Renal cortex interstitium (tissue), 11 donors: Measurements from ENCODE around the gene MUSK. TPM values are rescaled to one million over a fixed set of nuclear protein-coding genes. Genes with fewer than 3 reads are reported as not detected.
"Not testable (repeated sequence)": the region's sequence is repeated elsewhere in the genome, so short reads cannot be mapped to it uniquely, and the experiment has no call there.

Experiments used
- DNase-seq, 11 donors: peaks; one replicate each; pipeline ENCODE4 v3.0.0-alpha.2; 2013; ENCODE audit warnings: low read depth in 9 of 11, low spot score in 4 of 11; ENCODE audit errors: extremely low read depth in 1 of 11
- polyA plus RNA-seq, 3 donors: library from polyadenylated mRNA; unstranded; fragments of 120-200 nt; gene quantifications; one replicate each; pipeline ENCODE4 v1.2.1, GENCODE V29; 2013; ENCODE audit not compliant: insufficient read length in 3 of 3

The MUSK gene
- polyA plus RNA-seq, 3 donors = 0.04 to 0.12 TPM; not detected in 1

DNA sequence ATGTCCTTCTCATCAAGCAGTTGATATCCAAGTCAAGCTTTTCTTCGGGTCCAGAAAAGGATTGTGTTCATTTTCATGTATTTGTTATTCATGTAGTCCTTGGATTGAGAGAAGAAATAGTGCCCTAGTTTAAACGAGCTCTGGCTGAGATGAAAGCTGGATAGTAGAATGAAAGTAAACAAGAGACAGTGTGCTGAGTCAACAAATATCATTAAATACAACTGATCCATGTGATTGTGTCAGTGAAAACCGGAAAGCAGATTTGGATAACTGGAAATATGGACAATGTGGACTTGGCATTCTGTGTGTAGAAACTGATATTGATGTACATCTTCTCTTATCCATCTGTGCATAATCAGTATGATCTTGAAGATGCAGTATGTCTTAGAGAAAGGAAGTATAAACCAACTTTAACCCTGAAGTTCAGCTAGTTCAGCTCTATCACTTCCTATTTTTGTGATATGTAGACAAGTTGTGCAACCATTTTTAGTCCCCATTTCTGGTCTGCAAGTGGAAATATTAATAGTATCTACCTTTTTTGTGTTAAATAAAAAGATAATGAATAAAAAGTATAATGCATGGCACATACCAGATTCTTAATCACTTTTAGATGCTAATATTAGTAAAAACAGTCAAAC lies 4.4 kb downstream of the MUSK start:
- DNase-seq = no peak

DNA sequence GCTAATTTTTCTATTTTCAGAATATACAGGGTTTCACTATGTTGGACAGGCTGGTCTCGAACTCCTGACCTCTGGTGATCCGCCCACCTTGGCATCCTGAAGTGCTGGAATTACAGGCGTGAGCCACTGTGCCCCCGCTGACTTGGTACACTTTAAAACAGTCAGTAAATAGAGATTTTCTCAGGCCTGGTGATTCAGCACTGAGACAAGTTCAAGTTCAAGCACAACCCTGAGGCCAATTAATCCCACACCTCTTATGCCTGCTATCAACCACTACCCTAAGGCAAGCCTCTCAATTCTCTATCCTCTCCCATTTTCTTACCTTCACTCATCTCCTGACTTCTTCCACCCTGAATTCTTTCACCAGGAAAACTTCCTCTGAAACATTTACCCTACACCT lies 18.9 kb downstream of the MUSK start:
- DNase-seq = no peak

DNA sequence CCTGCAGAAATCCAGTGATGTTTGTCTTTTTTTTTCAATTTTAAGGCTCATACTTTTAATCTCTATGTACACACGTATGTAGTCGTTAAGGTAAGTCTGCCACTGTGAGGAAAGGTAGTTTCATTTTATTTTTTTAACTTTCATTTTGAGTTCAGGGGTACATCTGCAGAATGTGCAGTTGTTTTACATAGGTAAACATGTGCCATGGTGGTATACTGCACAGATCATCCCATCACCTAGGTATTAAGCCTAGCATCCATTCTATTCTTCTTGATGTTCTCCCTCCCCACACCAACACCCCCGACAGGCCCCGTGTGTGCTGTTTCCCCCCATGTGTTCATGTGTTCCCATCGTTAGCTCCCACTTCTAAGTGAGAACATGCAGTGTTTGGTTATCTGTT lies 19.7 kb downstream of the MUSK start:
- DNase-seq = no peak

DNA sequence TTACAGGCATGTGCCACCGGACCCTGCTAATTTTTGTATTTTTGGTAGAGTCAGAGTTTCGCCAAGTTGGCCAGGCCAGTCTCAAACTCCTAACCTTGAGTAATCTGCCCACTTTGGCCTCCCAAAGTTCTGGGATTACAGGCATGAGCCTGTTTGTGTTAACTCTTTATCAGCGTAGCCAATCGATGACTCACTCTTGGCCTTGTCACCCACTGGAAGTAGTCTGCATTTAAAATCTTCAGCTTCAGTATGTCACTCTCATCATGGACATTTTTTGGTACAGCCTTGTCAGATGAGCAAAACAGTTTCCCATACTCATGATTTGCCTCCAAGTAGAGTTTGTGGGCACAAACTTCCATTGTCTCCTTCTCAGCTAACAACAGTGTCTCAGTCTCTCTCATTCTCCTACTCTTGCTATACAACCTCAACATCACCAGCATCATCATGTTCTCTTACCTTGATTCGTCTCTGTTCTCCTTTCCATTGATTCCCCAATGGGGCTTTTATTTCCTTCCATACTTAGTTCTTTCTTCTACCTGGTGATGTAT lies 22.5 kb downstream of the MUSK start:
- no peak for DNase-seq

DNA sequence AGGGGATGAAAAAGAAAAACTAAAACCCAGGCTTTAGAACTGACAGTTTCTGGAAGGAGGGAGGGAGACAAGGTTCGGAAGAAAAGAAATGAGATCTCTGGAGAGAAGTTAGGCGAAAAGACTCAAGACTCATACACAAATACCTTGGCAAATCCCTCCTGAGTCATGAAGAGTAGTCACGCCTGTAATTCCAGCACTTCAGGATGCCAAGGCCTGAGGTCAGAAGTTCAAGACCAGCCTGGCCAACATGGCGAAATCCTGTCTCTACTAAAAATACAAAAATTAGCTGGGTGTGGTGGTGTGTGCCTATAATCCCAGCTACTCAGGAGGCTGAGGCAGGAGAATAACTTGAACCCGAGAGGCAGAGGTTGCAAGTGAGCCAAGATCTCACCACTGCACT lies 27.3 kb downstream of the MUSK start:
- DNase-seq = not testable (repeated sequence)

DNA sequence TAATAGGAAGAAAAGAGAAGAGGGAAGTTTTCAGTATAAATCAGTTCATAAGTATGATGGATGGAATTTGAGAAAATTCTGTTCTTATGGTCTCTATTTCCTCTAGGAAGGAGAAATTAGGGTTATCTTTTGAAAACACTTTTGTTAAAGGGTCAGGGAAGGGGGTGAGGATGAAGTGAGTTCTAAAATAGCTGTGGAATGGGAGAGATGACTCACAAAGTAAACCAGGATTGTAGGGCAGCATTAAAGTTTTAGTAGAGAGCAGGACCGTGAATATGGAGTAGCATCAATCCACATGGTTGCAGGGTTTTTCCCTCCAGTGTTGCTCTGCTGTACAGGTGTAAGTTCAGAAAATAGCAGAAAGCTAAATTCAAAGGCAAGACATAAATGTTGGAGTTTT lies 32.4 kb downstream of the MUSK start:
- no peak for DNase-seq

DNA sequence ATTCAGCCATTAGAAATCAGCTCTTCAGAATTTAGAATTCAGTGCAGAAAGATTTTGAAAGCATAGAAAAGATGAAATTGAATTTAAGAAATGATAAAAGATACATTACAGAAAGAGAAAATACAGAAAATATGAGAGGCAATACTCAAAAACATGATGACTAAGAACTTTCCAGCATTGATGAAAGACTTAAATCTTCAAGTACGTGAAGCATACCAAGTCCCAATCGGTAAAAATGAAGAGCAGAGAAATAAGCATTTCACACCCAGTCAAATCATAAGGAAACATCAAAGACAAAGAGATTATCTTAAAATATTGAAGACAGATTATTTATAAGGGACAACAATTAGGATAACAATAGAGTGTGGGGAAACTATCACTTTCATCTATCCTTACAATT lies 35.1 kb downstream of the MUSK start:
- DNase-seq = no peak

DNA sequence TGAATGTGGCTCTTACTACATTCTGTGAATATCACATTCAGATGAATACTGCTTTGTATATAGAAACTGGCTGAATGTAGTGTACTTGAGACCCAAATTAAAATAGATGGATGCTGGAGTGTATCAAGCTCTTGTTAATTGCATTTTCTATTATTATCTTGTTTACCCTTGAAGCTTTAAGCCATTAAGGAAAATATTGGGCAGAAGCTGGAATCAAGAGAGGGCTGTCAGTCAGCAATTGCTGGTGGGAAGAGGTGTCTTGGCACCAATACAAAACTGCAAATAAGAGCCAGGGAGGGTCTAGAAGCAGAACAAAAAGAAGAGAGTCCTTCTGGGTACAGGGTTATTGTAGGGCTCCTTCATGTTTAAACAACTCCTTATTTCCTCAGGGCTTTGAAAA lies 38.8 kb downstream of the MUSK start:
- DNase-seq = no peak

DNA sequence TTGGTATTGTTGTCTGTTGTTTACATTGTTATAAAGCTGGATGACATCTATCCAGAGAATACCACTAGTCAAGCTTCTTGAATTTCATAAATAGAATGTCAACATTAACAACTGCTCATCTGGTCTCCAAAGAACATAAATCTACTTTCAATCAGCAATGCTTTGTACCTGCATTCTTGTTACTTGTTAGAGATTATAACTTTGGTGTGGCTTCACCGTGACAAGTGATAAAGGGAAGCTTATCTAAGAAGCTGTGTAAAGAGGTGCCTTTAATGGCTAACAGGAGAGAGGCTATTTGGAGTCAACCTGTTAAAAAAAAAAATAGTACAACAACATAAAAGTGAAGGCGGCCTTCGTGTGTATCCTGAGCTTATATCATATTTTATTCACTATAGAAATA lies 41.8 kb downstream of the MUSK start:
- DNase-seq = no peak

DNA sequence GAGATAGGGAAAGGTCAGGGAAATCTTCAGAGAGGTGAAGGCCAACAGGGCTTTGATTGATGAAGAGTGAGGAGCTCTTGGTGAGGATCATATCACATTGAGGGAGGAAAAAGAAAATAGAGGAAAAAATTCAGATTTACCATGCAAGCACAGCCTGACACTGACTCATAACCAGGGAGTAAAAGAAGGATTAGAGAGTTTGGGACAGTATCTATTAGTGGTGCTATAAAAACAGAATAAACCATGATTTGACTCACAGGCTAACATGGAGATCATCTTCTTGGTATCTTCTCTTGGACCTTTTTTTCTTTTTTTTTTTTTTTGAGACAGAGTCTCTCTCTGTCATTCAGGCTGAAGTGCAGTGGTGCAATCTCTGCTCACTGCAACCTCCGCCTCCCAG lies 44.4 kb downstream of the MUSK start:
- DNase-seq = no peak

DNA sequence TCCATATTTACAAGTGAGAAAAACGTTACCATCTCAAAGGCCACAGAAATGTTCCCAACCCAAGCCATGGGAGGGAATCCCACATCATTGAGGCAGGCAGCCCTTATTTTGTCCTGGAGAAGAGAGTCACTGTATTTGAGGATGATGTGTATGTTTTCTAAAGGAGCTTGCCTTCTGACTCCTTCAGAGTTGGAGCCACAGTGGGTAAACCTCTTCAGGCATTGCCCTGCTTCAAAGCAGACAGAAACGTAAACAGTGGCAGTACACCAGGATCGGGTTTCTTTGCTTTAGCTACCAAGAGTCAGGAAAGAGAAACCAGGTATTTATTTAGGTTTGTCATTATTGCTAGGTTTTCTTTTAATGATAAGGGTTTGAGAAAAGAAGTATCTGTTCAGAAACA lies 45.7 kb downstream of the MUSK start:
- DNase-seq = peak in 2 of 11 donors; percentile 18 to 24

DNA sequence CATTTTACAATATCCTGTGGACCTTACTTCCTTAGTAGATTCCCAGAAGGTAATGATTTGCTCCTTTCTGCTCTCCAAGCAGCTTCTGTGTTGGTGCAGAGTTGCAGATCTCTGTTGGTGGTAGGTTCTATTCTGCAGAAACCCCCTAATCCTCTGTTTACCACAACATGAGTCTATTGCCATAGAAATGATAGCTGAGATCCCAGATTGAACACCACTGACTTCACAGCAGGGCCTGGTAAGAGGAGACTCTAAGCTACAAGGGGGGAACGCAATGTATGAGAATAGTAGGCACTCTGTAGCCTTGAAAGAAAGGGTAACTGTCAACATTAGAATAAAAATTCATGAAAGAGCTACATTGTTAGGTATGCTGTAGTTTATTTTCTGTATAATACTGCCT lies 59.5 kb downstream of the MUSK start:
- DNase-seq = no peak

DNA sequence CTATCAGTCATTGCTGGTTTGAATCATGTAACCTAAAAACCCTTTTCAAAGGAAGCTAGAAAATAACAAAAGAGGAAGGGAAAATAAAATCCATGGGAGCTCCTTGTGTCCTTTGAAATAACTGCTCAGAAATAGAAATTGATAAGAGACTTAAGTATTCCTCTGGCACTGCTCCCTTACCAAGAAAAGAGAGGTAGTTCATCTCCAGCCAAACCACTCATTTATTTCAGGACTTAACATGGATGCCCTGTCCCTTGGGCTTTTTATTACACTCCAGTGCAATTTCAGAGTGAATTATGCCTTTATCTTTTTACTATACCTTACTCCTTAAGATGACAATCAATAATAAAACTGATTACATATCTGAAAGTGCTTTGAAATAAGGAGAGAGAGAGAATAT lies 61.0 kb downstream of the MUSK start:
- no peak for DNase-seq

DNA sequence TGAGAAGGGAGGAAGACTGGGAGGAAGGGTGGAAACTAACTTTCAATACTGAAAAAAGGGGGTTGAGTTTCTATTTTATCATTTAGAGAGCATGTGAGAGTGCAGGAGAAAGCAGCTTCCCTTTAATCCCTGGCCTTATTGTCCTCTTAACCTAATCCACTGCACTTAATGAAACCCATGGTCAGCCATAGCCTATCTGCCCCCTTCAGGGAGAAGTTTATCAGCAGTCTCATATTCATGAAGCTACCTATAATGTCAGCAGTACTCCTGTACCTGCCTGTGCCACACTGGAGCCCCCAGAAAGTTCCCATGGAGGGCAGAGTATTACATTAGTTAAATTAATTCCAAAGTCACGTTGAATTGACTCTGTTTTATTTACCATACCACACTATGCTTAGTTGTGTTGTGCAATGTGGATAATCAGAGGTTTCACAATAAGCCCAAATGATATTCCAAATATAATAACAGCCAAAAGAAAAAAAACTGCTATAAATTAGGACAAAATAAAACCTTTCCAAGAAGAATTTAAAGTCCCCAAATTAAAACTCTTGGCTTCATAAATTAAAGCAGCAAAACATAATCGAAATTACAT lies 62.9 kb downstream of the MUSK start:
- DNase-seq = no peak

DNA sequence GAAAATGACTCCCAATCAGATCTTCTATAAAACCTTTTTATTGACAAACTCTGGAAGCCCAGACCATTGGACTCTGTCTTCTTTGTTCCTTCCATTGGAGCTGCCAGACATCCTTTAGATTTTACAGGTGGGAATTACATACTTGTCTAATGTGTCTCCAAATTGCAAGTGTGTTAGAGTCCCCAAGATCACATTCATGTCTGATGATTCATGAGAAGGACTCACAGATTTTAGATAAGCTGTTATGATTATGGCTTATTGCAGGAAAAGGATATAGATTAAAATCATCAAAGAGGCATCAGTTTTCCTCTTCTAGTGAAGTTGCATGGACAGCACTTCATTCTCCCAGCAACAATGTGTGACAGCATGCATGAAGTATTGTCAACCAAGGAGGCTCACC lies 70.4 kb downstream of the MUSK start:
- no peak for DNase-seq

DNA sequence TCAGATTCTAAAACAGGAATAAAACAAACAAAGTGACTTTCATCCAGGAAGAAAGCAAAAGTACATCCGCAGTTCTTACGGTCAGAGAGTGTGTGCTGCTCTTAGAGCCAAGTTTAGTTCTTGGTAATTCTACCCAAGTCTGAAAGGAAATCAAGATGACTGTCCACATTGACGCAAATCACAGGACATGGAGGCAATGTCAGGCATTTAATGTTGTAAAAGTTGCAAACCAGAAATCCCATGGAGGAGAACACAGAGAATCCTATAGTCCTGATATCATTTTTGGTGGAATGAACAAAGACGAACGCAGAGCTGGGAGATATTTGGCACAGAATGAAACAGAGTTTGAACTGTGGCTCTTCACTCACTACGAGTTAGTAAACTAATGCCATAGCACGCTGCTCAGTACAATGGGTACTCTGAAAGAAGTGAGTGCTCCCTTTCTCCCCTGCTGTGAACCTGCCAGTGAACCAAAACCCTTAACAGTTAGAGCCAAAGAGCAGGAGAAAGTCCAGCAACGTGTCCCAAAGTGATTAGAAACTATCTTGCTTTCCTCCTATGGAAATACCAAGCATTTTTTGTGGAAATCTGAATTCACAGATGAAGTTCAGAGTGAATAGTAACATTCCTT lies 74.3 kb downstream of the MUSK start:
- DNase-seq = peak in 4 of 11 donors; percentile 9 to 36 (median 24)

DNA sequence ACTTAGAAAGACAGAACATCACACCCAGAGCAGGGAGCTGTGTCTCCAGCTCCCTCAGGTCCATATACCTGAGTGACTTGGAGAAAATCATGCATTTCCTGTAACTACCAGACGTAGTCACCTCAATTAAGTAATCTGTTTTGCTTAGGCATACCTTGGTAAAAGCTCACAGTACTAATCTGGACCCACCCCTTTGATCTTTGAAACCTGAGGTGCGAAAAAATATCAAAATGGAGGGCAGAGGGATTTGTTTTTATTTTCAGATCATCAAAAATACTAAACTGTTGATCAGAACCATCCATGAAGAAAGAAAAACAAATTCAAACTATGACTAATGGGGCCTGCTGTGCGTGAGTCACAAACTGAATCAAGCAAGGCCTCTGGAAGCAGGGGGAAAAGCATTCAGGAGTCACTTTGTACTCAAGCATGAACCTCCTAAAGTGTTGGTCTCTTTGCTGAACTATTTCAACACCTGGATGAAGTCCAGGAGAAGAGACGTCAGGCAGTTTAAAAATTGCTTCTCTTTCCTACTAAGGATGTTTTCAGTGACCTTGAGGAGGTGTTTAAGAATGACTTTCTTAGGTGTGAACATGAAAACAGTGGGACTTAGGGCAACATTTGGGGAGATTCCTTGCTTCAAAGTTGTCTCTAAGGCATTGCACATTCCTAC lies 76.3 kb downstream of the MUSK start:
- no peak for DNase-seq

DNA sequence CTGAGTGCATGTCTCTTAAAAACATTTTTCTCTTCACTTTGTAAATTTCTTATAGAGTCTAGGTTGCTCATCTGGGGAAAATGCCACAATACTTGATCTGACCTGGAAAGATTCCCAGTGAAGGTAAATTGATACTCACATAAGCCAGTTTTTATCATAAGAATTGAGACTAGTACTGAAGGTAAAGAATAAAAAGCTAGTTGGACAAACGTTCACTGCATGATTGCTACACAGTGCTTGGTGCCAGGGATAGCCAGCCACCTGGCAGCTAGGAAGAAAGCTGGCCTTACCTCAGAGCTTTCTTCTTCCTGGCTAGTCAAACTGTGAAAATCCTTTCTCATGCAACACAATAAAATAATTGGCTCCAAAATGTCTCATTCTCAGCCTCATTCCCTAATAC lies 77.1 kb downstream of the MUSK start:
- no peak for DNase-seq

DNA sequence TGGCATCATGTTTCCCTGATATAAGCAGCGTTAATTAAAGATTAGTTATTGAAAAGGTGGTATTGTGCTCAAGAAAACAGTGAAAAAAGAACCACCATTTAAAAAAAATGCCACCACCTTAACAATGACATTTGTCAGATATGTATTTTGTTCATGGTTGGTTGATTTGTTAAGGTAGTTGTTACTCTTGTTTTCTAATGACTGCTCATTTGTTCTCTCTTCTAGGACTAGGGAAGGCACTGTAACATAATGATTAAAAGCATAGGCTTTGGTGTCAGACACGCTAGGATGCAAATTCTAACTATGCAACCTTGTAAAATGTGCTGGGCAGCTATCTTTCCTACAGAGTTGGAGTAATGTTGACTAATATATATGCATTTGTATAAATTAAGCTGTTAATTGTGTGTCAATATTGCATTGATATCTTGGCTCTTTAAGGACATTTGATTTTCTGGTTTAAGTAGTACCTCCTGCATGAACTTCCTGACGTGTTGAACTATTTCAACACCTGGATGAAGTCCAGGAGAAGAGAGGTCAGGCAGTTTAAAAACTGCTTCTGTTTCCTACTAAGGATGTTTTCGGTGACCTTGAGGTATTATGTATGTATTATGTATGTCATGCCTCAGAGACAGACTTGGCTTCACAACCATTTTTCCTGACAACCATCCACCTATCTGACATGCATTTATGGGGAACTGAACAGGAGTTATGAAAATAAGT lies 77.8 kb downstream of the MUSK start:
- DNase-seq = no peak
